A673 (cell line): ENCODE results near the gene REXO1. TPM values are rescaled to one million over a fixed set of nuclear protein-coding genes. Genes with fewer than 3 reads are reported as not detected.

Source experiments
- BruUV-seq: library from RNA; stranded (reverse); fragments of 400-500 nt; replicated peaks from 2 replicates; lab custom pipeline; 2021; lab: Mats Ljungman, UMichigan
- CTCF ChIA-PET: fragments of 300-600 bp; sonication (Branson Sonifier 250); formaldehyde crosslinking; loops from one replicate; lab custom pipeline; 2022; ENCODE audit warnings: antibody characterized with exemption; lab: Charles Lee
- POLR2A ChIA-PET: fragments of 300-600 bp; sonication (Branson Sonifier 250); formaldehyde crosslinking; loops from one replicate; lab custom pipeline; 2022; ENCODE audit warnings: antibody characterized with exemption; ENCODE audit not compliant: low non-redundant PET; lab: Charles Lee
- DNase-seq: peaks from one replicate; pipeline ENCODE4 v3.0.0-alpha.2; 2015; ENCODE audit warnings: low spot score
- H3K27ac ChIP-seq: fragments of 200-600 bp; sonication (generic); 2 replicates; pipeline ENCODE4 v1.5.1; 2016; ENCODE audit warnings: mixed run types, low read depth, mild to moderate bottlenecking, mixed read lengths, antibody characterized with exemption, low read length; ENCODE audit not compliant: poor library complexity, severe bottlenecking
- H3K27me3 ChIP-seq: fragments of 200-600 bp; sonication (generic); replicated peaks from 2 replicates; pipeline ENCODE4 v1.6.1; 2017; ENCODE audit warnings: mixed run types, low read depth, mild to moderate bottlenecking, mixed read lengths, antibody characterized with exemption, low read length; ENCODE audit not compliant: insufficient read depth, poor library complexity
- H3K36me3 ChIP-seq: fragments of 200-600 bp; sonication (generic); 2 replicates; pipeline ENCODE4 v1.6.1; 2016; ENCODE audit warnings: mixed run types, mild to moderate bottlenecking, mixed read lengths, antibody characterized with exemption, low read length; ENCODE audit not compliant: insufficient read depth, poor library complexity, severe bottlenecking
- H3K4me1 ChIP-seq: fragments of 200-600 bp; sonication (generic); 2 replicates; pipeline ENCODE4 v1.6.1; 2017; ENCODE audit warnings: mixed run types, mild to moderate bottlenecking, mixed read lengths, antibody characterized with exemption, low read length; ENCODE audit not compliant: insufficient read depth, poor library complexity, severe bottlenecking
- H3K4me3 ChIP-seq: fragments of 200-600 bp; sonication (generic); 2 replicates; pipeline ENCODE4 v1.5.1; 2016; ENCODE audit warnings: low read depth, mixed run types, mild to moderate bottlenecking, mixed read lengths, low read length; ENCODE audit not compliant: poor library complexity, severe bottlenecking
- H3K9me3 ChIP-seq: fragments of 200-600 bp; sonication (generic); 2 replicates; pipeline ENCODE4 v1.6.1; 2016; ENCODE audit warnings: mixed run types, low read depth, mild to moderate bottlenecking, mixed read lengths, antibody characterized with exemption, low read length; ENCODE audit not compliant: poor library complexity, severe bottlenecking
- EZH2 ChIP-seq: fragments of 200-600 bp; sonication (generic); IDR thresholded peaks from 2 replicates; pipeline ENCODE4 v1.6.1; 2017; ENCODE audit warnings: borderline replicate concordance, low read depth, mild to moderate bottlenecking, mixed read lengths, antibody characterized with exemption, low read length; ENCODE audit not compliant: poor library complexity, severe bottlenecking
- intact Hi-C: fragments of 100-400 bp; cut with micrococcal nuclease; formaldehyde crosslinking; loops from one replicate; pipeline ENCODE4 v1.10.0; 2022; ENCODE audit not compliant: unreplicated experiment
- total RNA-seq: library from RNA; stranded (reverse); gene quantifications from 2 replicates; pipeline ENCODE4 v1.2.3, GENCODE V29; 2021
- TF ChIP-seq, protein P1 (sequence below): fragments of 300-800, 200-600 bp; sonication (generic); conservative IDR thresholded peaks from 2 replicates; pipeline ENCODE4 v1.5.1; 2017; ENCODE audit warnings: low read depth, mild to moderate bottlenecking, antibody characterized with exemption, low read length, moderate library complexity, mixed read lengths

REXO1 gene
- total RNA-seq, 1 experiment from 2014 or later, result 53.0 TPM

DNA sequence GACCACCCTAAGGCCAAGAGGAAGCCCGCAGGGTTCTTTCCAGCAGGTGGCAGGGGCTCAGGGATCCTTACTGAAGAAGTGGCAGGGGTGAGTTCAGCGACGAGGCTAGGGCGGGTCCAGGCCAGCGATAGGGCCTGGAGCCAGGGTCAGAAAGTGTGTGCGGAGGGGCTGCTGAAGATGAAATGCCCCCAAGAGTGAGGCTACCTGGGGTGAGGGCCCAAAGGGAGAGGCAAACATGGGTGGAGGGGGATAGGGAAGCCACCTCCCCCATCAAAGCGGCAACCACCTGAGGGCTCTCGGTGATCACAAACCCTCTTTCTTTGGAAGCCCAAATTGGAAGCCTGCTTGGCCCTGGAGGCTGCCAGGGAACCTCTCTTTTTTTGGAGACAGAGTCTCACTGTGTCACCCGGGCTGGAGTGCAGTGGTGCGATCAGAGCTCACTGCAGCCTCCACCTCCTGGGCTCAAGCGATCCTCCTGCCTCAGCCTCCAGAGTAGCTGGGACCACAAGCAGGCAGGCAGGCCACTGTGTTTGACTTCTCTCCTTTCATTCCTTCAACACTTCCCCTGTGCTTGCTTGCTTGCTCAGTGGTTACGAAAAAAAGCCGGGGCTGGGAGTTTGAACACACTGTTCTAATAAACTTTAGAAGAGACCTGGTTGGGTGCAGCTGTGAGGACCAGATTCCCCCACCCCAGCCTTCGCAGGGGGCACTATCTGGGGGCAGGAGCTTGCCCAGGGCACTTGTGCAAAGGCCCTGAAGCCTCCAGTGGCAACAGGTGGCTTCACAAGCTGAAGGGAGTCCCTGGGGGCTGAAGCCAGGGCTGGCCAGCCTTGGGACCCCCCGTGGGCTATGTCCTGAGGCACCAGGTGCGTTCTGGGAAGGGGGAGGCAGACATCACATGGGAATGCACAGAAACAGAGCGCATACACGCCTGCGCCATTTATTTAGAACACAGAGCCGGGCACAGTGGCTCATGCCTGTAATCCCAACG, 34.8 kb downstream of the REXO1 start:
- intact Hi-C loops, result loop anchor here (10.0 kb wide), 1 partner anchor 269 kb away; no protein-coding TSS in a partner anchor
- no peak overlapping the region for H3K27ac ChIP-seq
- BruUV-seq, result no TSS peak
- peak overlapping the region; percentile 59 for H3K4me3 ChIP-seq
- POLR2A ChIA-PET, result no interaction called here
- CTCF ChIA-PET, result interaction anchor here (1.3 kb wide), 1 partner anchor 13 kb away, joined by 3 read pairs; no protein-coding TSS in a partner anchor
- peaks cover 27% of the 10 kb centered on the region for H3K36me3 ChIP-seq
- no peaks in the 10 kb centered on the region for H3K9me3 ChIP-seq
- no peaks in the 10 kb centered on the region for H3K27me3 ChIP-seq
- peaks cover 4% of the 10 kb centered on the region for H3K4me1 ChIP-seq
- TF ChIP-seq EZH2, result no peak
- TF ChIP-seq, protein P1, sequence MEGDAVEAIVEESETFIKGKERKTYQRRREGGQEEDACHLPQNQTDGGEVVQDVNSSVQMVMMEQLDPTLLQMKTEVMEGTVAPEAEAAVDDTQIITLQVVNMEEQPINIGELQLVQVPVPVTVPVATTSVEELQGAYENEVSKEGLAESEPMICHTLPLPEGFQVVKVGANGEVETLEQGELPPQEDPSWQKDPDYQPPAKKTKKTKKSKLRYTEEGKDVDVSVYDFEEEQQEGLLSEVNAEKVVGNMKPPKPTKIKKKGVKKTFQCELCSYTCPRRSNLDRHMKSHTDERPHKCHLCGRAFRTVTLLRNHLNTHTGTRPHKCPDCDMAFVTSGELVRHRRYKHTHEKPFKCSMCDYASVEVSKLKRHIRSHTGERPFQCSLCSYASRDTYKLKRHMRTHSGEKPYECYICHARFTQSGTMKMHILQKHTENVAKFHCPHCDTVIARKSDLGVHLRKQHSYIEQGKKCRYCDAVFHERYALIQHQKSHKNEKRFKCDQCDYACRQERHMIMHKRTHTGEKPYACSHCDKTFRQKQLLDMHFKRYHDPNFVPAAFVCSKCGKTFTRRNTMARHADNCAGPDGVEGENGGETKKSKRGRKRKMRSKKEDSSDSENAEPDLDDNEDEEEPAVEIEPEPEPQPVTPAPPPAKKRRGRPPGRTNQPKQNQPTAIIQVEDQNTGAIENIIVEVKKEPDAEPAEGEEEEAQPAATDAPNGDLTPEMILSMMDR, result no peak; the same call in 1 of the 2 replicates
- no peak for DNase-seq

DNA sequence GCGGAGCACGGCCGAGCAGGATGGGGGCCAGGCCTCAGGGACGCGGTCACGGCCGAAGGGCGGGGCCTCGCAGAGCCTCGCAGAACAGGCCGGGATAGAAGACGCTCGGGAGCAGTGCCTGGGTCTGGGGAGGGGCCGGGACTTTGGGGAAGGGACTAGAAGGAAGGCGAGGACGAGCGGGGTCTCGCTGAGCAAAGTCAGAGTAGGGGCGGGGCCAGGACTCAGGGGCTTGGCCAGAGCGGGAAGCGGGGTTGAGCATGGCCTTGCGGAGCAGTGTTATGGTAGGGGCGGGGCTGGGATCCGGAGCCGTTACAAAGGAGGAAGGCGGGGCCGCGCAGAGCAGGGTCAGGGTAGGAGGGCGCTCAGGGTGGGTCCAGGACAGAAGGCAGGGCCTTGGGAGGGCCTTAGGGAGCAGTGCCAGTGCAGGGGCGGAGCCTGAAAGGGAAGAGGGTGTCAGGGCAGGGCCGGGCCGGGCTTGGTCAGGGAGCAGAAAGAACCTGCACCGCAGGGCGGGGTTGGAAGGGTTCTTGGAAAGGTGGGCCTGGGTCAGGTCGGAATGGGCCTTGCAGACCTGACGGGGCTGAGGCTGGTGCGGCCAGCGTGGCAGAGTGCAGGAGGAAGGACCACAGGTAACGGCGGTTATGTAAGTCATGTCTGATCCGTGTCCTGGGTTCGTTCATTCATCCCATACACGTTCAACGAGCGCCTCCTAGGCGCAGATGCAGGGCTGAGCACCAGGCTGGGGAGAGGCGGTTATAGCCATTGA, 35.7 kb downstream of the REXO1 start:
- H3K4me1 ChIP-seq, result peaks cover 4% of the 10 kb centered on the region
- no peaks in the 10 kb centered on the region for H3K9me3 ChIP-seq
- BruUV-seq, result no TSS peak
- TF ChIP-seq, protein P1, result peak; percentile 76
- no peak for TF ChIP-seq EZH2
- H3K27me3 ChIP-seq, result no peaks in the 10 kb centered on the region
- peak; percentile 96 for DNase-seq
- POLR2A ChIA-PET, result no interaction called here
- H3K36me3 ChIP-seq, result peaks cover 20% of the 10 kb centered on the region
- peak overlapping the region; percentile 59 for H3K4me3 ChIP-seq
- CTCF ChIA-PET, result interaction anchor here (1.3 to 1.5 kb wide), 2 partner anchors 13 to 14 kb away, joined by 3 read pairs; no protein-coding TSS in a partner anchor
- H3K27ac ChIP-seq, result peak overlapping the region; percentile 67
- intact Hi-C loops, result loop anchor here (10.0 kb wide), 1 partner anchor 268 kb away; no protein-coding TSS in a partner anchor

DNA sequence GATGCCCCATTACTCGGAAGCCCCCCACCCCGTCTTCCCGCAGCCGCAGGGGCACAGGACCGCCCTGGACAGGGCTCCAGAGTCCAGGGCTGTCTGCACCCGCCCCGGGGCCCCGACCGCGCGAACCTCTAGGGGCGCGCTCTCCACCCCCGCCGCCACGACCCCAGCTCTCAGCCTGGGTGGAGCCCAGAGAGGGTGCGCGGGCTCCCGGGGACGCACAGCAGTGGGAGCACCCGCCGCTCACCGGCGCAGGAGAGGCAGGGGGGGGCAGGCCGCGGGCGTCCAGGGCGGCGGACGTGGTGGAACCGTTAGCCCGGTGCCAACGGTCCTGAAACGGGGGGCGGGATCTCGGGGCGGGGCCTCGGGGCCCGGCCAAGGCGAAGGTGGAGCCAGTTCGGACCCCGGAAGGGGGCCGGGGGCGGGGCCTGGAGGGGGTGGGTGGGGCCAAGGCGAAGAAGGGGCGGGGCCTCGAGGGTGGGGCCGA, 36.3 kb downstream of the REXO1 start, which contains the start of gene ATP8B3:
ATP8B3 (minus strand) TSS at position 335 of the 484 bp plus-strand sequence. CDS start 540 bp downstream, outside the sequence.
- Histone ChIP-seq H3K9me3 (no peaks in the 10 kb centered on the region), H3K27me3 (no peaks in the 10 kb centered on the region), H3K4me1 (peaks cover 4% of the 10 kb centered on the region), H3K36me3 (peaks cover 15% of the 10 kb centered on the region), H3K4me3 (peak within 1 kb of the TSS; percentile 59), H3K27ac (peak within 1 kb of the TSS; percentile 67)
- ChIA-PET CTCF (interaction anchor here (1.5 kb wide), 1 partner anchor 14 kb away, joined by 3 read pairs; no protein-coding TSS in a partner anchor), POLR2A (no interaction called here)
- DNase-seq, result no peak
- intact Hi-C loops, result loop anchor here (10.0 kb wide), 1 partner anchor 267 kb away; no protein-coding TSS in a partner anchor
- TF ChIP-seq, protein P1, result peak; percentile 32
- TF ChIP-seq EZH2, result no peak
- BruUV-seq, result no TSS peak
